HG03097 (cell line): ENCODE data around the gene ATP9A.
"Not testable (repeated sequence)": the region's sequence is repeated elsewhere in the genome, so short reads cannot be mapped to it uniquely, and the experiment has no call there.

Experiments
- ATAC-seq: cut with Tn5 transposase; IDR thresholded peaks from one replicate; pipeline ENCODE4 v1.9.1; 2021; ENCODE audit not compliant: unreplicated experiment, low FRiP score

ATP9A gene

GRCh38 chr20:51586005-51586440, 182.2 kb downstream of the ATP9A start:
- no peak for ATAC-seq

DNA sequence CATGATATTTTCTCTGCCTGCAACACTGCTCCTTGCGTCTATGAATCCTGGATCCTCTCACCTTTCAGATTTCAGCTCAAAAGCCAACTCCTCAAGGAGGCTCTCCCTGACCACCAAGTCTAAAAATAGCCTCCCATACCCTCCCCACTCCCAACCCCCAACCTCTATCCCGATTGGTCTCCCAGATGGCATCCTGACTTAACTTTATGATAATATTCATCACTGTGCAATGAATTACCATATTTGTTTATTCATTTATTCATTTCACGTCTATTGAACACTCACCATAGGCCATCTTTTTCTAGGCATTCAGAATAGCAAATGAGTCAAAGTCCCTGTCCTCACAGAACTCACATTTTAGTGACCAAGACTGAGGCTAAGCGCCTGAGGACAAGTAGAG, 183.0 kb downstream of the ATP9A start:
- no peak for ATAC-seq

- no peak for ATAC-seq
These were observed 183.5 kb downstream of the ATP9A start for GRCh38 chr20:51584737-51585136.

DNA sequence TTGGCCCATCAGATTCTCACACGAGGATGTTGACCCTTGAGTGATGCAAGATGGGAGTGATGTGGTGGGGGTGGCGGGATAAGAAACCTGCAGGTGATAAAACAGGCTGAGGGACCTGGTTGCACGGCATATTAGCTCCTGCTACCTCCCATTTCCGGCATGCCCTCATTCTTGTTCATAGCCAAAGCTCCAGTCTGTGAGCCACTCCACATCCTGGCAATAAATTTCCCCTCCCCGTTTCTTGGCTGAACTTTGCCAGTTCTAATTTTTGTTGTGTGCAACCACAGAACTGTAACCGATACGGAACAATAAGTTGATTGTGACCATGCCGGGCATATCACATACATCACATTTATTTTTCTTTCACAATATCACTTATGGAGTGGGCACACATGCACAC, 184.1 kb downstream of the ATP9A start:
- ATAC-seq = no peak

DNA sequence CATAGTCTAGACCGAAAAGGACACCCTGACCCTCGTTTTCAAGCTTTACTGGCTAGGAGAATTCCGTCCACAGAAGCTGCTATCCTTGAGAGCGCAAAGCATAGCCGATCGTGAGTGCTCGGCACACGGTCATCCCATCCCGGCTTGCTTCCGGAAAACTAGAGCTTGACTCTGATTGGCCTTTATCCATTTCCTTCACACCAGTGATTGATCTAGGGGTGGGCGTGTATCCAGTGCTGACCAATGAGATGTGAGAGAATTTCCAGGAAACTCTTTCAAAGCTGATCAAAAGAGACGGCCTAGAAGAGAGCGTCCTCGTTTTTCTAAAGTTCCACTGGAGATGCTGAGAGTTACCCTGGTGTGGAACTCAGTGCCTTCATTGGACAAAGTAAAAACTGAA, 184.7 kb downstream of the ATP9A start:
- ATAC-seq = no peak

- no peak for ATAC-seq
These were observed 185.1 kb downstream of the ATP9A start for GRCh38 chr20:51583073-51583472.

DNA sequence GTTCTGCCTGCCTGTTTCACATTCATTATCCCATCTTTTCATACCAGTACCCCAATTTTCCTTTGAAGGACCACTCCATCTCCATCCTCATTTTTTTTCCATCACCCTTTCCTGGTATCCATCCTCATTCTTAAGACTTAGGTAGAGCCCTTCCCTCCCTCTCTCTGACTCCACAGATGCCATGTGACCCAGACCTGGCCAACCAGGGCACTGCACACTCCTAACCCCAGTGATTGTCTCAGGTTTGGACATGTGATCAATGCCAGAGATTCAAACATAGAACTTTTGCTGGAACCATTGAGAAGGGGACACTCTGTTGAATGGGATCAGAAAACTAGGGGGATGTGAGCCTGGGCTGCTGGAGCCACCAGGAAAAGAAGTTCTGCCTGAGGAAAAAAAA, 186.6 kb downstream of the ATP9A start:
- no peak for ATAC-seq

DNA sequence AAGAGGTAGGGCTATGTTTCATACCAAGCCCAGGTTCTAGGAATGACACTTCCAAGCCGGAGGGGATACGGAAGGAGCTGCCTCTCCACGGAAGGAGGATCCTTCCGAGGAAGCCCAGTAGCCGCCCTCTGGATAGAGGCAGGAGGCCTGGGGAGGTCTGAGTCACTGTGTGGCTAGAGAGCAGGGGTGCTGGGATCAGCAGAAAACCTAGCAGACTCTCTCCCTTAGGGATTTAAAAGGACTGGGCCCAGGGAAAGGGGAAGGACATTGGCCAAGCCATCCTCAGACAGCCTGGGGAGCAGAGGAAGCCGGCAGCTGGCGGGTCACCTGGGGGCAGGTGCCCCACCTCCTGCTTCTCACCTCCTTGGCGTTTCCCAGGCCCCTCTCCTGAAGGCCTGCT, 189.1 kb downstream of the ATP9A start:
- ATAC-seq = no peak

DNA sequence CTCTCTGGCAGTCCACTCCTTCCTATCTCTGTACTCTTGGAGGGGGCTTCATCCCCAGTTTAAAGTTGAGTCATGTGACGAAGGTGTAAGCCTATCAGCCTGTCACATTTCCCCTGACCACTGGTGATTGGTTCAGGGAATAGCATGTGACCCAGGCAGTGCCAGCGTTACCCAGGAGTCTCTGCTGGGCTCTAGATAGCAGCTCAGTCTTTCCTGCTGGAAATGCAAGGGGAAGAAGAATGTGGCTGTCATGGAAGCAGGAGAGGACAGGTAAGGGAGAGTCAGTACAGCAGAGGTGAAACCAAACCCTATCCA, 190.1 kb downstream of the ATP9A start:
- no peak for ATAC-seq

GRCh38 chr20:51577432-51578144, 190.6 kb downstream of the ATP9A start:
- ATAC-seq = no peak

GRCh38 chr20:51575486-51575885, 192.7 kb downstream of the ATP9A start:
- ATAC-seq = no peak

GRCh38 chr20:51574248-51575033, 193.7 kb downstream of the ATP9A start:
- no peak for ATAC-seq

GRCh38 chr20:51573576-51574243, 194.5 kb downstream of the ATP9A start:
- no peak for ATAC-seq

- no peak for ATAC-seq
These were observed 196.8 kb downstream of the ATP9A start for GRCh38 chr20:51571460-51571794.

DNA sequence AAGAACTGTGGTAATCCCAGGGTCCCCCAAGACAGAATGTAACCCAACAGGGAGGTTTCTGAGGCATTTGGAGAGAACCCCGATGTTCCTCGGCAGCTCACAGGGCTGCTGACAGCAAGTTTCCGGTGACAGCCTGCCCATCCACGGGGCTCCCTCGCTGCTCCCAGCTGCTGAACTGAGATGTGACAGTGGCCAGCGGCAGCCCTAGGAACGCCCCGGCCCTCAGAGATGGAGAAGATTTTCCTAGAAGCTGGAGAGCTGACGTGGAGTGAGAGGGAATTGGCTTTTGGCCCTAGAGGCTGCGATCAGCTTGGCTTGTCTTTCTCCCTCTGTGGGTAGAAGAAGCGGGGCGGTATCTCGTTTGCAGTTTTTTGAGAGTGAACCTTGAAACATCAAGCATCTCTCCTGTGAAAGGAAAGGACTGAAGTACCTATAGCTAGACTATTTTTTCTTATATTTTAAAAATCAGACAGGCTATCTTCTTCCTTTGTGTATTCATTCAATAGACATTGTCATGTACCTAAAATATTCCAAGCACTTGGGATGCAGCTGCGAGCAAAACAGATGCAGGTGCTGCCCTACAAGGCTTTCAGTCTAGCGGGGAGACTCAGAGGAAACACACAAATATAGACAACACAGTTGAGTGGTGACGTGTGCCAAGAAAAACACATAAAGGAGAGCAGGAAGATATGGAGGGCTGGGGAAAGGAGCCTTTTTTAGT, 197.3 kb downstream of the ATP9A start:
- no peak for ATAC-seq

- no peak for ATAC-seq
These were observed 198.1 kb downstream of the ATP9A start for GRCh38 chr20:51569815-51570738.

DNA sequence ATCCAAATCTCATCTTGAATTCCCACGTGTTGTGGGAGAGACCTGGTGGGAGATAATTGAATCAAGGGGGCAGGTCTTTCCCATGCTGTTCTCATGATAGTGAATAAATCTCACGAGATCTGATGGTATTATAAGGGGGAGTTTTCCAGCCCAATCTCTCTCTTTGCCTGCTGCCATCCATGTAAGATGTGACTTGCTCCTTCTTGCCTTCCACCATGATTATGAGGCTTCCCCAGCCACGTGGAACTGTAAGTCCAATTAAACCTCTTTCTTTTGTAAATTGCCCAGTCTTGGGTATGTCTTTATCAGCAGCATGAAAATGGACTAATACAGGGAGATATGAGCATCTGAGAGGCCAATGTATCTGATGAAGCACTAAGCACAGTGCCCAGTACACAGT, 199.7 kb downstream of the ATP9A start:
- not testable (repeated sequence) for ATAC-seq

DNA sequence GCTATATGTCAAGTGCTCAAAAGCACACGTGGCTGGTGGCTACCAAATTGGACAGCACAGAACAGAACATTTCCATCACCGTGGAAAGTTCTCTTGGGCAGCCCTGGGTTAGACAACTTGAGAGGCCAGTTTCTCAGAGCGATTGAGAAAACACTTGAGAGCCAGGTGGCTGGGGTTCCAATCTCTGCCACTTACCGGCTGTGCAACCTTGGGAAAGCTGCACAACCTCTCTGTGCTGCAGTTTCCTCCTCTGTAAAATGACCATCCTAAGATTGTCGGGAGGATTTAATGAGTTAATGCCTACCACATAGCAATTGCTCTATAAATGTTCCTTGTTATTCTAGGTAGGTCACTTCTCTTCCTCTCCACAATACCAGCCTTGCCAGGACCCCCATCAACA, 200.6 kb downstream of the ATP9A start:
- no peak for ATAC-seq

- ATAC-seq = no peak
These were observed 201.6 kb downstream of the ATP9A start for GRCh38 chr20:51566594-51566993.
